ENCODE measurements around the gene EDEM2.
"Not testable (repeated sequence)": the region's sequence is repeated elsewhere in the genome, so short reads cannot be mapped to it uniquely, and the experiment has no call there.

Gene EDEM2

GRCh38 chr20:35168701-35169409, 21.7 kb upstream of the EDEM2 start:
- DNase-seq: not testable (repeated sequence)

GRCh38 chr20:35167787-35168186, 20.7 kb upstream of the EDEM2 start:
- no peak for DNase-seq

GRCh38 chr20:35166242-35166830, 19.2 kb upstream of the EDEM2 start:
- no peak for DNase-seq

GRCh38 chr20:35165221-35166185, 18.4 kb upstream of the EDEM2 start:
- DNase-seq: no peak

- DNase-seq: not testable (repeated sequence)
These were observed 17.4 kb upstream of the EDEM2 start for GRCh38 chr20:35164531-35164930.

- not testable (repeated sequence) for DNase-seq
These were observed 13.2 kb upstream of the EDEM2 start for GRCh38 chr20:35160341-35160740.

- DNase-seq: no peak
These were observed 9.8 kb upstream of the EDEM2 start for GRCh38 chr20:35156978-35157377.

GRCh38 chr20:35155936-35156335, 8.8 kb upstream of the EDEM2 start:
- DNase-seq: no peak

- DNase-seq: no peak
These were observed 4.6 kb upstream of the EDEM2 start for GRCh38 chr20:35151736-35152135.

- DNase-seq: no peak
These were observed 3.9 kb upstream of the EDEM2 start for GRCh38 chr20:35150846-35151579.

GRCh38 chr20:35147575-35148071, 487 bp upstream of the EDEM2 start:
- not testable (repeated sequence) for DNase-seq

- no peak for DNase-seq
These were observed 727 bp downstream of the EDEM2 start for GRCh38 chr20:35146299-35146919.

- no peak for DNase-seq
These were observed 2.0 kb downstream of the EDEM2 start for GRCh38 chr20:35145141-35145564.

- DNase-seq: peak; percentile 28
These were observed 2.4 kb downstream of the EDEM2 start for GRCh38 chr20:35144694-35145093.

GRCh38 chr20:35135867-35136586, 11.1 kb downstream of the EDEM2 start:
- DNase-seq: no peak

GRCh38 chr20:35134880-35135279, 12.3 kb downstream of the EDEM2 start:
- DNase-seq: no peak

GRCh38 chr20:35134472-35134871, 12.7 kb downstream of the EDEM2 start:
- DNase-seq: no peak

- DNase-seq: no peak
These were observed 13.4 kb downstream of the EDEM2 start for GRCh38 chr20:35133735-35134134.

GRCh38 chr20:35133031-35133430, 14.1 kb downstream of the EDEM2 start:
- no peak for DNase-seq

- no peak for DNase-seq
These were observed 15.2 kb downstream of the EDEM2 start for GRCh38 chr20:35131934-35132333.

- no peak for DNase-seq
These were observed 17.5 kb downstream of the EDEM2 start for GRCh38 chr20:35129647-35130069.

All from SIG-M5 (cell line).